PC-3 (cell line): Measurements from ENCODE around the gene TTLL1. TPM values are rescaled to one million over a fixed set of nuclear protein-coding genes. Genes with fewer than 3 reads are reported as not detected.

Experiments
- ATAC-seq: fragments of 200-7000 bp; cut with Tn5 transposase; 2 replicates; pipeline ENCODE4 v1.9.1; 2020; ENCODE audit warnings: mild to moderate bottlenecking, moderate library complexity
- BruUV-seq: library from RNA; stranded (reverse); fragments of 400-500 nt; replicated peaks from 2 replicates; lab custom pipeline; 2021; lab: Mats Ljungman, UMichigan
- CTCF ChIA-PET: fragments of 300-600 bp; sonication (Branson Sonifier 250); formaldehyde crosslinking; loops from one replicate; lab custom pipeline; 2022; ENCODE audit warnings: antibody characterized with exemption; lab: Charles Lee
- POLR2A ChIA-PET: fragments of 300-600 bp; sonication (Branson Sonifier 250); formaldehyde crosslinking; loops from one replicate; lab custom pipeline; 2022; ENCODE audit warnings: antibody characterized with exemption; ENCODE audit not compliant: unreplicated experiment; lab: Charles Lee
- DNase-seq: peaks from one replicate; pipeline ENCODE4 v3.0.0-alpha.2; 2015
- H2AFZ ChIP-seq: fragments of 300-600 bp; sonication (generic); 2 replicates; pipeline ENCODE4 v1.6.0; 2016; ENCODE audit warnings: antibody characterized with exemption, low read length
- H3F3A ChIP-seq: fragments of 300-600 bp; sonication (generic); one replicate; pipeline ENCODE4 v1.6.0; 2017; ENCODE audit warnings: antibody characterized with exemption, low read length, control low read depth, mild to moderate bottlenecking; ENCODE audit not compliant: unreplicated experiment
- H3K27ac ChIP-seq: fragments of 300-600 bp; sonication (generic); 2 replicates; pipeline ENCODE4 v1.5.1; 2016; ENCODE audit warnings: mild to moderate bottlenecking, low read length
- H3K27me3 ChIP-seq: fragments of 300-600 bp; sonication (generic); 2 replicates; pipeline ENCODE4 v1.6.1; 2016; ENCODE audit warnings: low read length, mixed read lengths
- H3K36me3 ChIP-seq: fragments of 300-600 bp; sonication (generic); 2 replicates; pipeline ENCODE4 v1.6.1; 2016; ENCODE audit warnings: low read depth, mixed run types, low read length, mixed read lengths
- H3K4me1 ChIP-seq: fragments of 300-600 bp; sonication (generic); 2 replicates; pipeline ENCODE4 v1.5.1; 2016; ENCODE audit warnings: low read length; ENCODE audit not compliant: insufficient read depth
- H3K4me2 ChIP-seq: fragments of 300-600 bp; sonication (generic); 2 replicates; pipeline ENCODE4 v1.6.0; 2016; ENCODE audit warnings: low read length
- H3K4me3 ChIP-seq: fragments of 300-600 bp; sonication (generic); 2 replicates; pipeline ENCODE4 v1.5.1; 2016; ENCODE audit warnings: mild to moderate bottlenecking, low read length, mixed read lengths
- H3K79me2 ChIP-seq: fragments of 300-600 bp; sonication (generic); 2 replicates; pipeline ENCODE4 v1.6.1; 2017; ENCODE audit warnings: low read length, mixed read lengths
- H3K9ac ChIP-seq: fragments of 300-600 bp; sonication (generic); 2 replicates; pipeline ENCODE4 v1.6.0; 2016; ENCODE audit warnings: mild to moderate bottlenecking, low read length
- H3K9me2 ChIP-seq: fragments of 300-600 bp; sonication (generic); replicated peaks from 2 replicates; pipeline ENCODE4 v1.6.1; 2016; ENCODE audit warnings: mixed run types, low read length, mixed read lengths
- H3K9me3 ChIP-seq: fragments of 300-600 bp; sonication (generic); 2 replicates; pipeline ENCODE4 v1.6.1; 2016; ENCODE audit warnings: low read length, mixed read lengths
- H4K20me1 ChIP-seq: fragments of 300-600 bp; sonication (generic); 2 replicates; pipeline ENCODE4 v1.6.1; 2016; ENCODE audit warnings: low read length, mixed read lengths
- EZH2 ChIP-seq: fragments of 300-600 bp; sonication (generic); IDR thresholded peaks from one replicate; pipeline ENCODE4 v1.6.1; 2017; ENCODE audit warnings: antibody characterized with exemption, mild to moderate bottlenecking, low read length; ENCODE audit not compliant: unreplicated experiment
- EZH2phosphoT487 ChIP-seq: fragments of 300-600 bp; sonication (generic); IDR thresholded peaks from 2 replicates; pipeline ENCODE4 v1.6.1; 2018; ENCODE audit warnings: mild to moderate bottlenecking, antibody characterized with exemption, low read length, borderline replicate concordance
- intact Hi-C: fragments of 100-400 bp; cut with micrococcal nuclease; formaldehyde crosslinking; loops from 2 replicates; pipeline ENCODE4 v1.9.0; 2023
- total RNA-seq: library from RNA; depleted of rRNA; stranded (reverse); fragments of >200 nt; gene quantifications from 2 replicates; pipeline ENCODE4 v1.2.3, GENCODE V29; 2014
- TF ChIP-seq, protein P1 (sequence below): fragments of 300-600 bp; sonication (generic); conservative IDR thresholded peaks from 2 replicates; pipeline ENCODE4 v1.5.1; 2017; ENCODE audit warnings: antibody characterized with exemption, low read depth, mild to moderate bottlenecking, low read length

TTLL1 gene
- total RNA-seq, 1 experiment from 2014 or later = 0.77 TPM

- H2AFZ ChIP-seq = no peak overlapping the region
- ChIA-PET CTCF (interaction anchor here (0.6 kb wide), 1 partner anchor 340 kb away, joined by 3 read pairs; no protein-coding TSS in a partner anchor), POLR2A (interaction anchor here (0.6 kb wide), 1 partner anchor 32 kb away, joined by 5 read pairs; no protein-coding TSS in a partner anchor)
- H3F3A ChIP-seq = no peaks in the 10 kb centered on the region
- H3K4me3 ChIP-seq = no peak overlapping the region
- H3K4me1 ChIP-seq = peaks cover 9% of the 10 kb centered on the region
- no peaks in the 10 kb centered on the region for H3K27me3 ChIP-seq
- H3K4me2 ChIP-seq = peak overlapping the region; percentile 41; the same call in 1 of the 2 replicates
- H3K9me2 ChIP-seq = no peaks in the 10 kb centered on the region
- intact Hi-C loops = loop anchor here (10.0 kb wide), 1 partner anchor 229 kb away; no protein-coding TSS in a partner anchor
- H3K36me3 ChIP-seq = no peaks in the 10 kb centered on the region
- TF ChIP-seq EZH2 = no peak
- TF ChIP-seq, protein P1, sequence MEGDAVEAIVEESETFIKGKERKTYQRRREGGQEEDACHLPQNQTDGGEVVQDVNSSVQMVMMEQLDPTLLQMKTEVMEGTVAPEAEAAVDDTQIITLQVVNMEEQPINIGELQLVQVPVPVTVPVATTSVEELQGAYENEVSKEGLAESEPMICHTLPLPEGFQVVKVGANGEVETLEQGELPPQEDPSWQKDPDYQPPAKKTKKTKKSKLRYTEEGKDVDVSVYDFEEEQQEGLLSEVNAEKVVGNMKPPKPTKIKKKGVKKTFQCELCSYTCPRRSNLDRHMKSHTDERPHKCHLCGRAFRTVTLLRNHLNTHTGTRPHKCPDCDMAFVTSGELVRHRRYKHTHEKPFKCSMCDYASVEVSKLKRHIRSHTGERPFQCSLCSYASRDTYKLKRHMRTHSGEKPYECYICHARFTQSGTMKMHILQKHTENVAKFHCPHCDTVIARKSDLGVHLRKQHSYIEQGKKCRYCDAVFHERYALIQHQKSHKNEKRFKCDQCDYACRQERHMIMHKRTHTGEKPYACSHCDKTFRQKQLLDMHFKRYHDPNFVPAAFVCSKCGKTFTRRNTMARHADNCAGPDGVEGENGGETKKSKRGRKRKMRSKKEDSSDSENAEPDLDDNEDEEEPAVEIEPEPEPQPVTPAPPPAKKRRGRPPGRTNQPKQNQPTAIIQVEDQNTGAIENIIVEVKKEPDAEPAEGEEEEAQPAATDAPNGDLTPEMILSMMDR = peak; percentile 37
- no peak for TF ChIP-seq EZH2phosphoT487
- DNase-seq (peak; percentile 84), ATAC-seq (peak; percentile 41)
- H3K9me3 ChIP-seq = no peaks in the 10 kb centered on the region
- no peaks in the 10 kb centered on the region for H4K20me1 ChIP-seq
- no peak overlapping the region for H3K9ac ChIP-seq
- peak overlapping the region; percentile 57 for H3K27ac ChIP-seq
- BruUV-seq = no TSS peak
- H3K79me2 ChIP-seq = no peaks in the 10 kb centered on the region
These were observed 4.9 kb upstream of the TTLL1 start for GRCh38 chr22:43094085-43094484.

- POLR2A ChIA-PET = no interaction called here
- ATAC-seq = no peak
- CTCF ChIA-PET = interaction anchor here (1.1 kb wide), 1 partner anchor 97 kb away, joined by 3 read pairs; no protein-coding TSS in a partner anchor
These were observed 2.9 kb upstream of the TTLL1 start for GRCh38 chr22:43092085-43092484.

More at GRCh38 chr22:43092085-43092484, 2.9 kb upstream of the TTLL1 start:
- H3K79me2 ChIP-seq = no peaks in the 10 kb centered on the region
- no peaks in the 10 kb centered on the region for H3F3A ChIP-seq
- H4K20me1 ChIP-seq = no peaks in the 10 kb centered on the region
- intact Hi-C loops = loop anchor here (10.0 kb wide), 1 partner anchor 227 kb away; no protein-coding TSS in a partner anchor
- no peak overlapping the region for H3K4me3 ChIP-seq
- DNase-seq = no peak
- H3K4me2 ChIP-seq = no peak overlapping the region
- no peak for TF ChIP-seq EZH2phosphoT487
- no peak for TF ChIP-seq EZH2
- TF ChIP-seq, protein P1 = no peak
- no TSS peak for BruUV-seq
- H3K27me3 ChIP-seq = no peaks in the 10 kb centered on the region
- H2AFZ ChIP-seq = no peak overlapping the region
- no peaks in the 10 kb centered on the region for H3K9me2 ChIP-seq
- H3K27ac ChIP-seq = no peak overlapping the region
- H3K9ac ChIP-seq = no peak overlapping the region
- H3K36me3 ChIP-seq = no peaks in the 10 kb centered on the region
- H3K4me1 ChIP-seq = peaks cover 9% of the 10 kb centered on the region
- H3K9me3 ChIP-seq = no peaks in the 10 kb centered on the region
